ENCODE results near the gene CCR6.
"Not testable (repeated sequence)": the region's sequence is repeated elsewhere in the genome, so short reads cannot be mapped to it uniquely, and the experiment has no call there.

Gene CCR6

GRCh38 chr6:167141667-167142432 lies 19.0 kb downstream of the CCR6 start:
- DNase-seq (ENCODE audit: low spot score): no peak

GRCh38 chr6:167142433-167142761 lies 19.5 kb downstream of the CCR6 start:
- no peak for DNase-seq (ENCODE audit: low spot score)

- DNase-seq (ENCODE audit: low spot score): no peak
These were observed 20.1 kb downstream of the CCR6 start for GRCh38 chr6:167143041-167143440.

DNA sequence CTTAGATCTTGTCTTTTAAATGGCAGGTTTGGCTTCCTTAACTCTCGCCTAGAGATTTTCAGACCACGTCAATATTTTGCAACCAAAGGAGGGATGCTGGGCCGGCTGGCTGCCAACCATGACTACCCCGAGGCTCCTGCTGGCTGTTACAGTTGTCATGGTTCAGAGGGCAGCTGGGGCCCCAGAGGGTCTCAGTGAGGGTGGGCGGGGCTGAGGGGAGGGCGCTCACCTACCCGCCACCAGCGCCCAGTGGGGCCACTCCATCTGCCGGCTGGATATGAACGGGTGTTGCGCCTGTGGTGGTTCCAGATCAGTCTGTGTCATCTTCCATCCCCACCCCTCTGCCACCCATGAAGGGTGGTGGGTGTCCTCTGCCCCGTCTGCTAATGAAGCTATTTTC lies 22.6 kb downstream of the CCR6 start:
- no peak for DNase-seq (ENCODE audit: low spot score)

DNA sequence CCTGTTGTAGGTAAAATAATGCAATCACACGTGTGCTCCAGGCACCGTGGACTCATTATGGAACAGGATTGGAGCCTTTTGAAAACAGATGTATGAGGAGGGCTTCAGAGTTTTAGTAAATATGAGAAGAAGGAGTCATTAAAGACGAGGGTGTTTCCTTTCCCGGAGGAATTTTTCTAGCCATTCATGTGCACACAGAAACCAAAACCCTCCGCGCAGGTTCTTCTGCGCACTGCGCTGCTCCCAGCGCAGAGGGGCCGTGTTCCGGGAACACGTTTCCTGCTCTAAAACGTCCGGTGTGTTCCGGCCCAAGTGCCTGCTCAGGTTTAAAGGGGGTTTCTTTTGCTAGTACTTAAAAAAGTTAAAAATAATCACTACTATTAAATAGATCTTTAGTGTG lies 23.2 kb downstream of the CCR6 start:
- DNase-seq (ENCODE audit: low spot score): no peak

GRCh38 chr6:167146977-167147376 lies 24.1 kb downstream of the CCR6 start:
- no peak for DNase-seq (ENCODE audit: low spot score)

- DNase-seq (ENCODE audit: low spot score): no peak
These were observed 25.1 kb downstream of the CCR6 start for GRCh38 chr6:167148021-167148420.

- no peak for DNase-seq (ENCODE audit: low spot score)
These were observed 26.1 kb downstream of the CCR6 start for GRCh38 chr6:167148997-167149396.

DNA sequence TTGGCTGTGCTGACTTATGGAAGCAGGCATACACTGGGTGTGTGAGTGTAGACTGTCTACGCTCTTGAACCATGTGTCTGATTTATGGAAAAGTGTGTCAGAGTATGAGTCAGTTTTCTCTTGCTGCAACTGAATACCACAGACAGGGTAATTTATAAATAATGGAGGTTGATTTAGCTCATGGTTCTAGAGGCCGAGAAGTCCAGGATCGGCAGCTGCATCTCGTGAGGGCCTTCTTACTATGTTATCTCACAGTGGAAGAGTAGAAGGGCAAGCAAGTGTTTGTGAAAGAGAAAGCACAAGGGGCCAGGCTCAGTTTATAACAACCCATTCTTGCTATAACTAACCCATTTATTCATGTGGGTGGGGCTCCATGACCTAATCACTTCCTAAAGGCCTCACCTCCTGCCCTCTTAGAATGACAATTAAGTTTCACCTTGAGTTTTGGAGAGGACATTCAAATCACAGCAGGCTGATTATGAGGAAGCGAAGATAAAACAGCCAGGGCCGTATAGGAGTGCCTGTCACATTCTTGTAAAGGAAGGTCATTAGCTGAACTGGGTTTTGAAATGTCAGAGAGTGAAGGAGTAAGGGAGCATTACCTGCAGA lies 28.1 kb downstream of the CCR6 start:
- DNase-seq (ENCODE audit: low spot score): no peak

GRCh38 chr6:167151648-167152047 lies 28.8 kb downstream of the CCR6 start:
- no peak for DNase-seq (ENCODE audit: low spot score)

GRCh38 chr6:167152862-167153261 lies 30.0 kb downstream of the CCR6 start:
- DNase-seq (ENCODE audit: low spot score): no peak

GRCh38 chr6:167153521-167153959 lies 30.6 kb downstream of the CCR6 start:
- DNase-seq (ENCODE audit: low spot score): no peak

- DNase-seq (ENCODE audit: low spot score): no peak
These were observed 31.4 kb downstream of the CCR6 start for GRCh38 chr6:167154291-167154690.

GRCh38 chr6:167154895-167155294 lies 32.0 kb downstream of the CCR6 start:
- no peak for DNase-seq (ENCODE audit: low spot score)

- DNase-seq (ENCODE audit: low spot score): no peak
These were observed 34.5 kb downstream of the CCR6 start for GRCh38 chr6:167157414-167157813.

- DNase-seq (ENCODE audit: low spot score): no peak
These were observed 35.0 kb downstream of the CCR6 start, which contains the start of gene GPR31 for GRCh38 chr6:167157863-167158262. TSS of gene GPR31 (minus strand) at chr6:167157980. CDS start at chr6:167157831, 149 bp downstream.

DNA sequence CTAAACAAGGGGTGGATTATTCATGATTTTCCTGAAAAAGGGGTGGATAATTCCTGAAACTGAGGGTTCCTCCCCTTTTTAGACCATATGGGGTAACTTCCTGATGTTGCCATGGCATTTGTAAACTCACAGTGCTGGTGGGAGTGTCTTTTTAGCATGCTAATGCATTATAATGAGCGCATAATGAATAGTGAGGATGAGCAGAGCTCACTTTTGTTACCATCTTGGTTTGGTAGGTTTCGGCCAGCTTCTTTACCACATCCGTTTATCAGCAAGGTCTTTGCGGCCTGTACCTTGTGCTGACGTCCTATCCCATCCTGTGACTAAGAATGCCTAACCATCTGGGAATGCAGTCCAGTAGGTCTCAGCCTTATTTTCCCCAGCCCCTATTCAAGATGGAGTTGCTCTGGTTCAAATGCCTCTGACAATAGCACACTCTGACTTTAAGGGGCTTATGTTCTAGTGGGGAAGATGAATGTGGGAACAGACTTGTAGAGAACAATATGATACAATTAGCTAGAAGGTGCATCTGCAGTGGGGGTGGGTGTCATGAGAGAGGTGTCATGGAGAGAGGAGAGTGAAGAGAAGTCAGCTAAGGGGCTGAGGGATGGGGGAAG lies 39.1 kb downstream of the CCR6 start:
- no peak for DNase-seq (ENCODE audit: low spot score)

DNA sequence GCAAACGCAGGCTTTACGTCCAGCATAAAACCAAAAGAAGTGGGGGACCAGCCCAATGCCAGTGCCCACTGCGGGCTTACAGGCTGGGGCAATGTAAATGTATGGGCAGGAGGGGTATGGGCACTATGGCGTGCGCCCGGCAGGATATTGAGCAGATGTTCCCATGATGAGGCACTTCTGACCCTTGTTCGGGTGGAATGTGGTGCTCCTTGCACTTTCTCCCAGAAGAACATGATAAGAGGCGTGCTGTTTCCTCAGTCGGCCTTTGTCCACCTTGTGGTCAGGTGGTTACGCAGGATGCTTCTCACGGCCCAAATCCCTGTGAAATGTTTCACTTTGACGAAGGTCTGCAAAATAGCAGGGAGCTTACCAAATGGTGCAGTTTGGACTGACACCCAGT lies 39.7 kb downstream of the CCR6 start:
- no peak for DNase-seq (ENCODE audit: low spot score)

DNA sequence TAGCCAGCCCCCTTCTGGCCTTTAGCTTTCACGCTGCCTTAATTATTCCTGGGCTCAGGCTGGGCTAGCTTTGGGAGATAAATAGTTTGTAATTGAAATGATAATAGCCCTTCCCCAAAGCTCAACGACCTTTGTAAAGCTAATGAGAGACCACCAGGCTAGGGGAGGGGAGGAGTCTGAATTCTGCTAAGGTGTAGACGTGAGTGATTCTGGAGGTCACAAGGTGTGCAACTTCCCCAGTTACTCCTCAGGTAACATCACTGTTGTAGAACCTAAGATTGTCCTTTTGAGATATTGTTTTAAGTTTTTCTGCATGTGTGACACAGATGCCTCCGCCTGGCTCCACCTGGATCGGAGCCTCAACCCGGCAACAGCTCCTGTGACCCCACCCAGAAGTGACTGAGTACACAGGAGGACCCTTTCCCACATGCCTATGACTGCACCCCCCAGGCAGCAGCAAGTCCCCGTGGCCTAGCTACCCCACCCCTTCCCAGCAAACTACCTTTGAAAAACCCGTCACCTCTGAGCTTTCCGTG lies 40.6 kb downstream of the CCR6 start:
- DNase-seq (ENCODE audit: low spot score): no peak

DNA sequence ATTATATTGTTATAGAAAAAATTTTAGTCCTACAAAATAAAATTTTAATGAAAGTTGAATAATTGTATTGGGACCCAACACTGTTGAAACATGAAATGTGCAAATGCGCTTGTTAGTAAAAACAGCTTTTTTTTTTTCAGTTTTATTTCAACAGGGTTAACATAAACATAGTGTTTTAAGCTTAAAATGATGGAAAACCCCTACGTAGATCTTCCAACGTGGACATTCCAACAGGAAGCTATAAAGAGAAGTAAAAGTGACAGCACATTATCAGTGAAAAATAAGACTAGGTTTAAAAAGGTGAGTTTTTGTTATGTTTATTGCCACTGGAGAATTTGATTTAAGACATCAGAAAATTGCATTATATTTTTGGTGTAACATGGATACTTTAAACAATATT lies 41.4 kb downstream of the CCR6 start:
- DNase-seq (ENCODE audit: low spot score): no peak

DNA sequence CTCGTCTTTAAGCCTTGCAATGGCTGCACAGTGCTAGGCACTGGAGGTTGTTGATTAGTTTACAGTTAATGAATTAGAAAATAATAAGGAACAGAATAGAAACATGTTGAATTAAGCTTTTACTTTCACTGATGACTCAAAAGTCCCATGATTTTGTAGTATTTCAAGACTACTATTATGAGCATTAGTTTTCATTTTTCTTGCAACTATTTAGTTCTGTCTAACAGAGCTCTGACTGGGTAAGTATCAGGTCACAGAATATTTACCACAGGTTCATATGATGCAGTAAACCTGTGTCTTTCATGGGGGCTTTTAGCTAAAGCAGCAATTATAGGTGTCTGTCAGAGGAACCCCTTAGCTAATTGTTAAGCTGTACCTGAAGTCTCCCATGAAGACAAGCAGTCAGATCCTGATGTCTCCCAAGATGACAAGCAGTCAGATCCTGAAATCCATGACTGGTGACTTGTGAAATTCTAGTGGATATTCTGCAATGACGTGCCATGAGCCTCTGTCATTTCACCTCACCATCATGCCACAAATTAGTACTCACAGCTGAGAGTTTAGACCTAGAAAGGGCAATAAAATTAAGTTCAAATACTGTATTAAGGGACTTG lies 43.1 kb downstream of the CCR6 start:
- DNase-seq (ENCODE audit: low spot score): no peak

DNA sequence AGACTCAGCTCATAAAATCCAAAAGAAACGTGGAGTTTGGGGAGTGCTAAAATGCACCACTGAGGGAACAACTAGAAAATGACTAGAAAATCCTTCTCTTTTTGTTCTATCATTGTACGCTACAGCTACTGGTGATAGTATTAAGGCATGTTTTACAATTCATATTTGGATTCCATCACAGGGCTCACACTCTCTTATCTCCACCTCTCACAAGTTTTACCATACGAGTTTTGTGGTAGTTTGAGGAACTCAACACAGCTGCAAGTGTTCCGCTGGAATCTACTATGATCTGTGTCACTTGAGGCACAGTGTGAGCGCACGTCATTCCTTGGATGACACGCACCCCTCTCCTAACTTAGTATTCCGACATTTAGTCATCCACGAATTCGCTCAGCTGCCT lies 44.8 kb downstream of the CCR6 start:
- not testable (repeated sequence) for DNase-seq (ENCODE audit: low spot score)

DNA sequence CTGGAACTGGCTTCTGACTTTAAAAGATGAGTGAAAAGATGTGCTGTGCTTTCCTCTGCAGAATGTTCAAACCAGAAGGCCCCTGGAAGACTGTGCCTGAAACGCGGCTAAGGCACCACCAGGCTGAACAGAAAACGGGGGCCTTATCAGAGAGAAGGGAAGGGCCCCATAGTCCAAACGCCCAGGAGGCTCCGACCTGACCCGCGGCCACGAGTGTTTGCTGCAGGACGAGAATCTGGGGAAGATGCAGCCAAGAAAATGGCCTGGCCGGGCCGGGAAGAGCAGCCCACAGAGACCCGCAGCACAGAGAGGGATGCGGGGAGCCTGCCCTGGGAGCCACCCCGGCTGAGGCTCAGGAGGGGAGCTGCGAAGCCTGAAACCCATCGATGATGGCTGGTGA lies 45.4 kb downstream of the CCR6 start:
- not testable (repeated sequence) for DNase-seq (ENCODE audit: low spot score)

Data from AG08395 (cell line).